ENCODE data around the gene FLCN. TPM values are rescaled to one million over a fixed set of nuclear protein-coding genes. Genes with fewer than 3 reads are reported as not detected.

FLCN gene
- total and polyA plus RNA-seq, 2 of the 13 experiments (the other 11 are each of a cell fraction or from before 2014, with no cell fraction given), result 16.6 to 24.9 TPM

DNA sequence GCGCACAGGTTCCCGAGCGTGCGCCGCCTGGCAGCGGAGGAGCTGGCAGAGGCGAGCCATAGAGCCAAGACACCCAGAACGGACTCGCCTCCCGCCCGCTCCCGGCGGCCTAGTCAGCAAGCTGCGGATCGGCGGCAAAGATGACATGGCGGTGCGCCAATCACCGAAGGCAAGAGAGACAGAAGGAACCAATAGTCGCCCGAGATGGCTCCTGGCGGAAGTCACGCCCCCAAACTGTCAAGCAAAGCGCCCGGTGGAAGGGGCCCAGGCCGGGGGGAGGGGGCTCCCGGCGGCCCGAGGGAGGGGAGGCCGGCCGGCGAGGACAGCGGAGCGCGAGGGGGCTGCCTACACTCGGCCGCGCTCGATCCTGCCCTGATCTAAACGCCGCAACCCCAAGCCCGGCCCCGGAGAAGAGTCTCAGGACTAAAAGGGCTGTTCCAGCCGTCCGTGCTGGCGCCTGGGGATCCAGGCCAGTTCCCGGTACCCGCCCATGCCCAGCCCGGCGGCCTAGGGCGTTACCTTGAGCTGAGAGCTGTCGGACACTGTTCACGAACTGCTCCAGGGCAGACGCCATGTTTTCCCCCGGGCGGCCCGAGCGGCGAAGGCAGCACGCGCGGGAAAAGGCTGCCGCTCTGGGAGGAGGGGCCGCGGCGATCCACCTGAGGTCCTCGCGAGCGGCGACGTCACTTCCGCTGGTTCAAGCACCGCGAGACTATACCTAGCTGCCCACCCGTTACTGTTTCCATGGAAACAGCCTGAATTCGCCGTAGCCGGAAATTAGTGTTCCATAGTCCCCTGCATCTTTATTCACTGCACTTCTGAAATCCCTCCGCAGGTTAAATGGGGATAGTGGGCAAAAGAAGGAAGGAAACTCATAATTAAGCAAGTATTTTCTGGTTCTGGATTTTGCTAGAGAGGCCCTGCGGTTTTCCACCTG is 43.9 kb upstream of the FLCN start, which contains the start of gene COPS3 (continued):
- TF ChIP-seq THAP11 (CRISPR knock-in tag; IDR thresholded peaks at IDR 0.05) (peak; percentile 83; the same call in 1 of the 2 replicates), SALL2 (CRISPR knock-in tag; IDR thresholded peaks at IDR 0.05) (no peak), KMT2A (CRISPR knock-in tag; IDR thresholded peaks at IDR 0.05) (0 out of 2 replicates have a peak, but pooled peaks have one; percentile 45), ZNF724P (CRISPR knock-in tag; IDR thresholded peaks at IDR 0.05; ENCODE audit: borderline replicate concordance) (no peak), PHF20 (CRISPR knock-in tag; IDR thresholded peaks at IDR 0.05) (peak; percentile 79), MTF1 (CRISPR knock-in tag; IDR thresholded peaks at IDR 0.05) (0 out of 2 replicates have a peak, but pooled peaks have one; percentile 66), USF2 (IDR thresholded peaks at IDR 0.05; ENCODE audit: low read depth, low read length) (no peak), USF2 (CRISPR knock-in tag; IDR thresholded peaks at IDR 0.05; ENCODE audit: borderline replicate concordance) (0 out of 2 replicates have a peak, but pooled peaks have one; percentile 42), ZNF83 (CRISPR knock-in tag; IDR thresholded peaks at IDR 0.05; ENCODE audit: borderline replicate concordance) (no peak), ZNF746 (CRISPR knock-in tag; IDR thresholded peaks at IDR 0.05) (peak; percentile 32; the same call in 1 of the 2 replicates), ZNF574 (CRISPR knock-in tag; IDR thresholded peaks at IDR 0.05) (peak; percentile 84), BCL6 (CRISPR knock-in tag; IDR thresholded peaks at IDR 0.05) (peak; percentile 7; the same call in 1 of the 2 replicates), MXD4 (CRISPR knock-in tag; IDR thresholded peaks at IDR 0.05) (peak; percentile 88; the same call in 1 of the 2 replicates), ZNF253 (CRISPR knock-in tag; IDR thresholded peaks at IDR 0.05; ENCODE audit: borderline replicate concordance) (peak; percentile 38; the same call in 1 of the 2 replicates), YY1 (IDR thresholded peaks at IDR 0.05; ENCODE audit: insufficient read depth, insufficient replicate concordance, low read depth, low read length) (peak; percentile 90)
- TF ChIP-seq, protein P1, sequence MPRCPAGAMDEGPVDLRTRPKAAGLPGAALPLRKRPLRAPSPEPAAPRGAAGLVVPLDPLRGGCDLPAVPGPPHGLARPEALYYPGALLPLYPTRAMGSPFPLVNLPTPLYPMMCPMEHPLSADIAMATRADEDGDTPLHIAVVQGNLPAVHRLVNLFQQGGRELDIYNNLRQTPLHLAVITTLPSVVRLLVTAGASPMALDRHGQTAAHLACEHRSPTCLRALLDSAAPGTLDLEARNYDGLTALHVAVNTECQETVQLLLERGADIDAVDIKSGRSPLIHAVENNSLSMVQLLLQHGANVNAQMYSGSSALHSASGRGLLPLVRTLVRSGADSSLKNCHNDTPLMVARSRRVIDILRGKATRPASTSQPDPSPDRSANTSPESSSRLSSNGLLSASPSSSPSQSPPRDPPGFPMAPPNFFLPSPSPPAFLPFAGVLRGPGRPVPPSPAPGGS (CRISPR knock-in tag; IDR thresholded peaks at IDR 0.05), result peak; percentile 72; the same call in 1 of the 2 replicates
- TF ChIP-seq, protein P2, sequence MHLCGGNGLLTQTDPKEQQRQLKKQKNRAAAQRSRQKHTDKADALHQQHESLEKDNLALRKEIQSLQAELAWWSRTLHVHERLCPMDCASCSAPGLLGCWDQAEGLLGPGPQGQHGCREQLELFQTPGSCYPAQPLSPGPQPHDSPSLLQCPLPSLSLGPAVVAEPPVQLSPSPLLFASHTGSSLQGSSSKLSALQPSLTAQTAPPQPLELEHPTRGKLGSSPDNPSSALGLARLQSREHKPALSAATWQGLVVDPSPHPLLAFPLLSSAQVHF (CRISPR knock-in tag; IDR thresholded peaks at IDR 0.05), result no peak
